ENCODE measurements around the gene NACC1.

The NACC1 gene

DNA sequence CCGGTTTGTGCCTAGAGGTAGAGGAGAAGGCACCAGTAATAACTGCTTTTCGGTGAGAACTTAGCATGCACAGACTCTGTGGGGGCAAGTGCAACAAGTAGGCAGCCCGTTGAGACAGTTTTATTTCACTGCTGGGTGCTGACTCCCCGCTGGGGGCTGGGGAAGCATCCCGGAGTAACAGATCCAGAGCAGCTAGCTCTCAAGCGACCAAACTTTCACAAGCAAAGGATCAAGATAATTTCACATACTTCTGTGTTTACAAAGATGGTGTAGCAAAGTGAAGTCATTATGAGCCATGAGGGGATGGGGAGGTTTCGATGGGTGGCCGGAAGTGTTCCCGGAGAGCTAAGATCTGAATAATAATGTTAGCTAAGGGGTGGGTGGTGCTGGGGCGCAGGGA is 2.8 kb downstream of the NACC1 start:
- DNase-seq (ENCODE audit: low read depth, low spot score) = no peak

GRCh38 chr19:13121551-13122274 is 3.6 kb downstream of the NACC1 start:
- DNase-seq (ENCODE audit: low read depth, low spot score) = no peak

- no peak for DNase-seq (ENCODE audit: low read depth, low spot score)
Measured at GRCh38 chr19:13122275-13122878, 4.3 kb downstream of the NACC1 start.

DNA sequence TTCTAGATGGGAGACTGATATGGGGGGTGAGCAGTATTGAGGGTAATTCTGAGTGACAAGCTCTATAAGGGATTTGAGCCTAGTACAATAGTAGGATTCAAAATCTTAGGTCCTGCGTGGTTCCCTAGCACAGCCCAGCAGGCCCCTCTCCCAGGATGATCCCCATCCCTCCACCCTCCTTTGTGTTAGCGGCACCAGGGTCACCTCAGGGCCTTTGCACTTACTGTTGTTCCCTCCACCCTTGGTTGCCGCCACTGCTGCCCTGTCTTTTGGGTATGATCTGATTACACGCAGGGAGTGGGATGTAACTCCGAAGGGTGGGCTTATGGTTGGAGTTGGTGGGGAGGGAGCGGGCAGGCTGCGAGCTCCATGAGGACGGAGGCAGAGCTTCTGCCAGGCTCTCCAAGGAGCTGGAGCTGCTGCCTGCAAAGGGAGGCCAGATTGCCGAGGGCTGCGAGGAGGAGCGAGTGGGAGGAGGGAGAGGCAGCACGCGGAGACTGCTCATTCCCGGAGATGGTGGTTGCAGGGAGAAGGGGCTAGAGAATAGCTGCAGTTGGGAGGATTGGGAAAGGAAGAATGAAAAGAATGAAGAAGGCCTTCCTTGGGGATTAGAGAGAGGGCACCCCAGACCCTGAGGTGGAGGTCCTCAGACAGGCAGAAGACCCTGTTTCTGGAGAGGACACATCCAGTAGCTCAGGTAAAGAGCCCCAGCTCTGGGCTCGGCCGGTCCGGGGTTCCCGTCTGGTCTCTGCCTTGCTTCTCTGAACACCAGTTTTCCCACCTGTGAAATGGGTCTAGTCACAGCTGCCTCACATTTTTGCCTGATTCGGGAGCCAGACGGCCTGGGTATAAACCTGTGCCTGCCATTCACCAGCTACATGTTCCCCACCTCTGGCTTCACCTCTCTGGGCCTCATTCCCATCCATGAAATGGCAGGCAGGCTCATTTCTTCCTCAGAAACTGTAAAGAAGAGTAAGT is 5.2 kb downstream of the NACC1 start:
- no peak for DNase-seq (ENCODE audit: low read depth, low spot score)

GRCh38 chr19:13127051-13127450 is 9.0 kb downstream of the NACC1 start:
- no peak for DNase-seq (ENCODE audit: low read depth, low spot score)

DNA sequence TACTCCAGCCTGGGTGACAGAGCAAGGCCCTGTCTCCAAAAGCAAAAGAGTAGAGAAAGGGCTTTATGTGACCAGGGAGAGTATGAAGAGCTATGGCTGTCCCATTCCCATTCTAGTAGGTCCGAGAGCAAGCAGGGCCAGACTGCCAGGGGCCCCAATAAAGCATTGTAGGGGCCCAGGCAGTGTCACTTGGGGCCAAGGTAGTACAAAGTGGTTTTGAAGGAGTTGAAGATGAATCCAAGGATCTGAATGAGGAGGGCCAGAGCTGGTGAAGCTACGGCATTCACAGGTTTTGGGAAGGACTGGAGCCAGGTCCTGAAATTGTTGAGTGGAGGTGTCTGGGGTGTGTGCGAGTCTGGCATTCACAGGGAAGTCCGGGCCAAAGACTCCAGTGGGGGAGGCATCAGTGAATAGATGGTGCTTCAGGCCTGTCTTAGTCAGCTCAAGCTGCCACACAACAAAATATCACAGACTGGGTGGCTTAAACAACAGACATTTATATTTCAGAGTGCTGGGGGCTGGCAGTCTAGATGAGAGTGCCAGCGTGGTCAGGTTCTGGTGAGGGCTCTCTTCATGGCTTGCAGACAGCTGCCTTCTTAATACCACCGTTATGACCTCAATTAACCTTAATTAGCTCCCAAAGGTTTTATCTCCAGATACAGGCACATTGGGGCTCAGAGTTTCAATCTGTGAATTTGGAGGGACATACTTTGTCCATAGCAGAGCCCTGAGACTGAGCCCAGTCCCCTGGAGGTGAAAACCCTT is 9.9 kb downstream of the NACC1 start:
- DNase-seq (ENCODE audit: low read depth, low spot score) = no peak

DNA sequence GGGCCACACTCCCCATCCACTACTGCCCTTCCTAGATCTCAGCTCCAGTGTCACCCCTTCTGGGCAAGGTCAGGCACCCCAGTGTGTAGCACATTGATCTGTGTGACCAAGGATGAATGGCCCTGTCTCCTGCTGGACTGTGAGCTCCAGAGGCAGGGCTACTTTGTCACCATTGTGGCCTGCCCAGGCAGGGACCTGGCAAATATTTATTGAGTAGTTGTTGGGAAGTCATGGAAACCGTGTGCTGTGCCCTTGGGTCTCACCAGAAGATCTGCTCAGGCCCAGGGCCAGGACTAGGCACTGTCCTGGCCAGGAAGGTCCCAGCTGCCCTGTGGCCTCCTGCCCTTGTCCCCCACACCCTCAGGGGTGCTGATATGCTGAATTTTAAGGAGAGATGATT is 10.5 kb downstream of the NACC1 start:
- no peak for DNase-seq (ENCODE audit: low read depth, low spot score)

DNA sequence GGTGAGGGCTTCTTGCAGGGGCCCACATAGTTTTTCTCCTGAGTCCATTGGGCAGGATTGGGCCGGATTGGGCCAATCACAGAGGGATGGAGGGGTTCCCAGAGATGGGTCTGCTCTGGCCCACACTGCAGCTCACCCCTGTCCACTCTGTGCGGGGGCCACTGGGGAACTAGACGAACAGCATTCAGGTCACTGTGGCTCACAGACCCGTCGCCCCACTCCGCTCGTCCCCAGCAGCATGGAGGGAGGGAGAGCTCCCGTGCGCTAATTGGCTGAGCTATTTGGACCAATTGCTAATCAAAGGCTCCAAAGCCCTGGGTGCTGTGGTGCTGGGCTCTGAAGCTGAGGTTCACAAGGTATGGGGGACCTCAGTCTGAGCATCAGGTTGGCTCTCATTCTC is 11.3 kb downstream of the NACC1 start:
- no peak for DNase-seq (ENCODE audit: low read depth, low spot score)

GRCh38 chr19:13130886-13131490 is 12.9 kb downstream of the NACC1 start:
- no peak for DNase-seq (ENCODE audit: low read depth, low spot score)

- no peak for DNase-seq (ENCODE audit: low read depth, low spot score)
Measured at GRCh38 chr19:13132471-13133180, 14.6 kb downstream of the NACC1 start.

- no peak for DNase-seq (ENCODE audit: low read depth, low spot score)
Measured at GRCh38 chr19:13133241-13133870, 15.3 kb downstream of the NACC1 start.

DNA sequence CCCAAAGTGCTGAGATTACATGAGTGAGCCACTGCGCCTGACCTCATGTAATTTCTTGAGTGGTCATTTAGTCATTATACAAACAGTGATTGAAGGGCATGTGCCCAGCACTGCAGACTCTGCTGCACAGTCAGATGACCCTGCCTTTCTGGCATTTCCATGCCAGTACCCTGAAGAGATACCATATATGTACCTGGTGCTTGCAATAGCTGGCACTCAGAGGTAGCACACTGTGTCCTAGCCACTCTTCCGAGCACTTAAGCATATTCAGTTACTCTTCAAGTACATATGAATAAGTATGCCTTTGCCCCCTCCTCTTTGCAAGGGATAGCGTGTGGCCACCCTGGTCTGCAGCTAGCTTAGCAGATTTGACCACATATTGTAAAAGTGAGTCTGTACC is 16.6 kb downstream of the NACC1 start:
- DNase-seq (ENCODE audit: low read depth, low spot score) = no peak

GRCh38 chr19:13135068-13136062 is 17.3 kb downstream of the NACC1 start:
- DNase-seq (ENCODE audit: low read depth, low spot score) = no peak

GRCh38 chr19:13137290-13137794 is 19.3 kb downstream of the NACC1 start:
- no peak for DNase-seq (ENCODE audit: low read depth, low spot score)

DNA sequence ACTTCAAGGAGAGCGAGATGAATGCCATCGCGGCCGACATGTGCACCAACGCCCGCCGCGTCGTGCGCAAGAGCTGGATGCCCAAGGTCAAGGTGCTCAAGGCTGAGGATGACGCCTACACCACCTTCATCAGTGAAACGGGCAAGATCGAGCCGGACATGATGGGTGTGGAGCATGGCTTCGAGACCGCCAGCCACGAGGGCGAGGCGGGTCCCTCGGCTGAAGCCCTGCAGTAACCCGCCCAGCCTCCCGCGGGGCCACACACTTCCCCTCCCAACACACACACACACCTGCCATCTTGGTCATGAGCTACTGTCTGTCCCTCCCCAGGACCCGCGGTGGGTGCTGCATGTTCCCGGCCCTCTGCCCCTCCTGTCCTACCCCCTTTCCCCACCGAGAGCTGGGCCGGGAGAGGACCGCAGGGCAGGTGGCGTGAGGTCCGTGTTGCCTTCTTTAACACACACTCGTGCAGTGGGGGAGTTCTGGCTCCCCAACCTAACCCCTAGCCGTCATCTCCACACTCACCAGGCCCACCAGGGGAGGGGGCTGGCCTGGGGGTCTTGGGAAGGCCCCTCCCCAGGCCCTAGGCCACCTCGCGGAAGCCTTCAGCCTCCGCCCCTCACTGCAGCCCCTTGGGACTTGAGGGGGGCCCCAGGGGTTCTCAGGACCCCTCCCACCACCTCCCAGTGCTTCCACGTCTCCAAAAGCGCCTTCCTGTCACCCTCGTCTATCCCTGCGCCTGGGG is 20.3 kb downstream of the NACC1 start:
- no peak for DNase-seq (ENCODE audit: low read depth, low spot score)

- DNase-seq (ENCODE audit: low read depth, low spot score) = no peak
Measured at GRCh38 chr19:13138916-13139198, 20.8 kb downstream of the NACC1 start.

- no peak for DNase-seq (ENCODE audit: low read depth, low spot score)
Measured at GRCh38 chr19:13139633-13140311, 21.7 kb downstream of the NACC1 start.
